ENCODE measurements around the gene FAM162A.

DNA sequence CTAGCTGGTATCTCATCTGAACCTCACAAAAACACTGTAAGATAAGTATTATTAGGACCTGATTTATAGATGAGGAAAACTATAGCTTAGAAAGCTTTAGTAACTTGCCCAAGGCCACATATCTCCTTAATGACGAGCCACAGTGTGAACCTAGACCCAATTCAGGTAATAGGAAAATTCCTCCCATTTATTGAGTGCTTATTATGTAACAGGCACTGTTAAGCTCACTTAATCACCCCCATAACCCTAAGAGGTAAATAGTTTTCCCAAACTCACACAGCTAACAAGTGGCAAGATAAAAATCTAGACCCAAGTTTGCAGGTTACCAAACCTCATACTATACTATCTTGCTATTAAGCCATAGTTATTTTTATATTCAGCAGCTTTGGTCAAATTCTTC, 24.0 kb downstream of the FAM162A start:
- no peak for TF ChIP-seq POLR2A (conservative IDR thresholded peaks at IDR 0.05)
- TF ChIP-seq GABPA (tag; conservative IDR thresholded peaks at IDR 0.05; ENCODE audit: low read depth) = no peak
- TF ChIP-seq ZNF436 (CRISPR knock-in tag; IDR thresholded peaks at IDR 0.05) = no peak
- TF ChIP-seq SREBF2 (CRISPR knock-in tag; IDR thresholded peaks at IDR 0.05) = no peak
- no peak for TF ChIP-seq EP300 (IDR thresholded peaks at IDR 0.05; ENCODE audit: low read length)
- TF ChIP-seq, protein P1, sequence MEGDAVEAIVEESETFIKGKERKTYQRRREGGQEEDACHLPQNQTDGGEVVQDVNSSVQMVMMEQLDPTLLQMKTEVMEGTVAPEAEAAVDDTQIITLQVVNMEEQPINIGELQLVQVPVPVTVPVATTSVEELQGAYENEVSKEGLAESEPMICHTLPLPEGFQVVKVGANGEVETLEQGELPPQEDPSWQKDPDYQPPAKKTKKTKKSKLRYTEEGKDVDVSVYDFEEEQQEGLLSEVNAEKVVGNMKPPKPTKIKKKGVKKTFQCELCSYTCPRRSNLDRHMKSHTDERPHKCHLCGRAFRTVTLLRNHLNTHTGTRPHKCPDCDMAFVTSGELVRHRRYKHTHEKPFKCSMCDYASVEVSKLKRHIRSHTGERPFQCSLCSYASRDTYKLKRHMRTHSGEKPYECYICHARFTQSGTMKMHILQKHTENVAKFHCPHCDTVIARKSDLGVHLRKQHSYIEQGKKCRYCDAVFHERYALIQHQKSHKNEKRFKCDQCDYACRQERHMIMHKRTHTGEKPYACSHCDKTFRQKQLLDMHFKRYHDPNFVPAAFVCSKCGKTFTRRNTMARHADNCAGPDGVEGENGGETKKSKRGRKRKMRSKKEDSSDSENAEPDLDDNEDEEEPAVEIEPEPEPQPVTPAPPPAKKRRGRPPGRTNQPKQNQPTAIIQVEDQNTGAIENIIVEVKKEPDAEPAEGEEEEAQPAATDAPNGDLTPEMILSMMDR (IDR thresholded peaks at IDR 0.05 in 2 of 3, conservative IDR thresholded peaks at IDR 0.05 in 1 of 3; ENCODE audit: insufficient read depth in 2 of 3, low read depth in 1 of 3, low read length in 3 of 3) = no peak
- TF ChIP-seq CEBPB (tag; IDR thresholded peaks at IDR 0.05) = no peak
- TF ChIP-seq, protein P2, sequence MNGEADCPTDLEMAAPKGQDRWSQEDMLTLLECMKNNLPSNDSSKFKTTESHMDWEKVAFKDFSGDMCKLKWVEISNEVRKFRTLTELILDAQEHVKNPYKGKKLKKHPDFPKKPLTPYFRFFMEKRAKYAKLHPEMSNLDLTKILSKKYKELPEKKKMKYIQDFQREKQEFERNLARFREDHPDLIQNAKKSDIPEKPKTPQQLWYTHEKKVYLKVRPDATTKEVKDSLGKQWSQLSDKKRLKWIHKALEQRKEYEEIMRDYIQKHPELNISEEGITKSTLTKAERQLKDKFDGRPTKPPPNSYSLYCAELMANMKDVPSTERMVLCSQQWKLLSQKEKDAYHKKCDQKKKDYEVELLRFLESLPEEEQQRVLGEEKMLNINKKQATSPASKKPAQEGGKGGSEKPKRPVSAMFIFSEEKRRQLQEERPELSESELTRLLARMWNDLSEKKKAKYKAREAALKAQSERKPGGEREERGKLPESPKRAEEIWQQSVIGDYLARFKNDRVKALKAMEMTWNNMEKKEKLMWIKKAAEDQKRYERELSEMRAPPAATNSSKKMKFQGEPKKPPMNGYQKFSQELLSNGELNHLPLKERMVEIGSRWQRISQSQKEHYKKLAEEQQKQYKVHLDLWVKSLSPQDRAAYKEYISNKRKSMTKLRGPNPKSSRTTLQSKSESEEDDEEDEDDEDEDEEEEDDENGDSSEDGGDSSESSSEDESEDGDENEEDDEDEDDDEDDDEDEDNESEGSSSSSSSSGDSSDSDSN (IDR thresholded peaks at IDR 0.05; ENCODE audit: borderline replicate concordance in 1 of 2, low read depth in 2 of 2, low read length in 2 of 2) = no peak
- no peak for TF ChIP-seq ARHGAP35 (IDR thresholded peaks at IDR 0.05; ENCODE audit: partially characterized antibody)
- TF ChIP-seq, protein P3, sequence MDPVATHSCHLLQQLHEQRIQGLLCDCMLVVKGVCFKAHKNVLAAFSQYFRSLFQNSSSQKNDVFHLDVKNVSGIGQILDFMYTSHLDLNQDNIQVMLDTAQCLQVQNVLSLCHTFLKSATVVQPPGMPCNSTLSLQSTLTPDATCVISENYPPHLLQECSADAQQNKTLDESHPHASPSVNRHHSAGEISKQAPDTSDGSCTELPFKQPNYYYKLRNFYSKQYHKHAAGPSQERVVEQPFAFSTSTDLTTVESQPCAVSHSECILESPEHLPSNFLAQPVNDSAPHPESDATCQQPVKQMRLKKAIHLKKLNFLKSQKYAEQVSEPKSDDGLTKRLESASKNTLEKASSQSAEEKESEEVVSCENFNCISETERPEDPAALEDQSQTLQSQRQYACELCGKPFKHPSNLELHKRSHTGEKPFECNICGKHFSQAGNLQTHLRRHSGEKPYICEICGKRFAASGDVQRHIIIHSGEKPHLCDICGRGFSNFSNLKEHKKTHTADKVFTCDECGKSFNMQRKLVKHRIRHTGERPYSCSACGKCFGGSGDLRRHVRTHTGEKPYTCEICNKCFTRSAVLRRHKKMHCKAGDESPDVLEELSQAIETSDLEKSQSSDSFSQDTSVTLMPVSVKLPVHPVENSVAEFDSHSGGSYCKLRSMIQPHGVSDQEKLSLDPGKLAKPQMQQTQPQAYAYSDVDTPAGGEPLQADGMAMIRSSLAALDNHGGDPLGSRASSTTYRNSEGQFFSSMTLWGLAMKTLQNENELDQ (CRISPR knock-in tag; IDR thresholded peaks at IDR 0.05; ENCODE audit: borderline replicate concordance) = no peak
- no peak for TF ChIP-seq JUND (IDR thresholded peaks at IDR 0.05; ENCODE audit: borderline replicate concordance, low read depth, low read length)
- no peak for TF ChIP-seq JUND (tag; IDR thresholded peaks at IDR 0.05; ENCODE audit: borderline replicate concordance, low read depth, low read length)
- TF ChIP-seq ZNF263 (CRISPR knock-in tag; IDR thresholded peaks at IDR 0.05; ENCODE audit: borderline replicate concordance) = no peak
- no peak for TF ChIP-seq ZBTB33 (CRISPR knock-in tag; IDR thresholded peaks at IDR 0.05)
- TF ChIP-seq HNRNPLL (IDR thresholded peaks at IDR 0.05; ENCODE audit: low read depth, low read length, poor library complexity, severe bottlenecking) = no peak

Measured in K562 (cell line).